ENCODE measurements around the gene NTNG1.

Gene NTNG1

GRCh38 chr1:107140703-107141490, at the start of gene NTNG1:
Gene NTNG1, plus strand, starts transcription at chr1:107141039.
- TF ChIP-seq GATA2 (IDR thresholded peaks at IDR 0.05; ENCODE audit: low read depth, low read length): no peak
- TF ChIP-seq GATA3 (IDR thresholded peaks at IDR 0.05; ENCODE audit: low read depth, low read length): no peak

DNA sequence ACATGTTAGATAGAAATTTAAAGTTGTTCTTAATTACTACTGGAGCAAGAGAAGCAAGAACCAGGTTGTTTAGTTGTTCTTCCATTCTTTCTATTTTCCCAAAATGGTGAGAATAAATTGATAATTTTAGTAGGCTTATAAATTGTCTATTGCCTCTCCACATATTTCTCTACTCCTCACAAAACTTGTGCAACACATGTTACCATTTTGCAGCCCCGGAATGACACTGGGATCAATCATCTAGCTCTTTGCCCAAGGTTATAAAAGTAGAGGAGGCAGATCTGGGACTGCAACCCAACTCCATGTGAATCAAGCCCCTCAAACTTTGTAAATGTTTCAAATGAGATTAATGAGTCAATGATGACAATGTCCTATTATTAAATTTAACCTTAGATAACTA, 49.4 kb upstream of the NTNG1 start:
- no peak for TF ChIP-seq GATA2 (IDR thresholded peaks at IDR 0.05; ENCODE audit: low read depth, low read length)
- no peak for TF ChIP-seq GATA3 (IDR thresholded peaks at IDR 0.05; ENCODE audit: low read depth, low read length)

- TF ChIP-seq GATA3 (IDR thresholded peaks at IDR 0.05; ENCODE audit: low read depth, low read length) (no peak), GATA2 (IDR thresholded peaks at IDR 0.05; ENCODE audit: low read depth, low read length) (no peak)
Observed at GRCh38 chr1:107095647-107096046, 45.2 kb upstream of the NTNG1 start.

GRCh38 chr1:107096690-107097089, 44.1 kb upstream of the NTNG1 start:
- TF ChIP-seq GATA3 (IDR thresholded peaks at IDR 0.05; ENCODE audit: low read depth, low read length) (no peak), GATA2 (IDR thresholded peaks at IDR 0.05; ENCODE audit: low read depth, low read length) (no peak)

- no peak for TF ChIP-seq GATA2 (IDR thresholded peaks at IDR 0.05; ENCODE audit: low read depth, low read length)
- TF ChIP-seq GATA3 (IDR thresholded peaks at IDR 0.05; ENCODE audit: low read depth, low read length): no peak
Observed at GRCh38 chr1:107098961-107099360, 41.9 kb upstream of the NTNG1 start.

- TF ChIP-seq GATA2 (IDR thresholded peaks at IDR 0.05; ENCODE audit: low read depth, low read length) (no peak), GATA3 (IDR thresholded peaks at IDR 0.05; ENCODE audit: low read depth, low read length) (no peak)
Observed at GRCh38 chr1:107100331-107100984, 40.4 kb upstream of the NTNG1 start.

DNA sequence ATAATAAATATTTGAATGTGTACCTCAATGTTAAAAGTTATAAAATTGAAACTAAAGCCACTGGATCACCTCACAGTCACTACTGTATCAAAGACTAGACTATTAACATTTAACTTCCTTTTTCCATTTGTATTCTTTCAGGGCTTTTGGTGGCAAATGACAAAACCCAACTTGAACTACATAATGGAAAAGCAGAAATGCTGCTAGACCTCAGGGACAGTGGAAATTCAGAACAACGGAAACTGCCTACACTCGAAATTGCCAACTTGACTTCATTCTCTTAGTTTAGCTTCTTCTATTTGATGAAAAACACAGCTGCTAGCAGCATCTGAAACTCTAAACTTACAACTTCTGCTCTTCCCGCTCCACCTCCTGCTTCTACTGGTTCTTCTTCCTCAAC, 34.9 kb upstream of the NTNG1 start:
- TF ChIP-seq GATA2 (IDR thresholded peaks at IDR 0.05; ENCODE audit: low read depth, low read length): no peak
- no peak for TF ChIP-seq GATA3 (IDR thresholded peaks at IDR 0.05; ENCODE audit: low read depth, low read length)

GRCh38 chr1:107110326-107110725, 30.5 kb upstream of the NTNG1 start:
- no peak for TF ChIP-seq GATA3 (IDR thresholded peaks at IDR 0.05; ENCODE audit: low read depth, low read length)
- TF ChIP-seq GATA2 (IDR thresholded peaks at IDR 0.05; ENCODE audit: low read depth, low read length): no peak

DNA sequence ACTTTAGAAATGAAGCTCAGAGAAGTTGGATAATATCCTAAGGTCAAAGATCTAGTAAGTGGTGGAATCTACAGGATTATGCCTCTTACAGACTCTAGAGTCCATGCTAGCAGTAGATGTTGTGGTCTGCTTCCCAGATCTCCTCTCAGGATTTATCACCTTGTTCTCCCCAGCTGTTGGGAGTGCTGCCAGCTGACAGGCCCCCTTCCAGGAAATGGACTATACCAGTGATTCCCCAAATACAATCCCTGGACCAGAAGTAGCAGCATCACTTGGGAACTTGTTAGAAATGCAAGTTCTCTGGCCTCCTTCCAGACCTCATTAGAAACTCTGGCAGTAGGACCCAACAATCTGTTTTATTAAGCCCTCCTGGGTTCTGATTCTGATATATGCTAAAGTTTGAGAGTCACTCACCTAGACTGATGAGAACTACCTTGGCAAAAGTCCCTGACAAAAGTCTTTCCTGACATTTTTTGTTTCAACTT, 24.5 kb upstream of the NTNG1 start:
- TF ChIP-seq GATA2 (IDR thresholded peaks at IDR 0.05; ENCODE audit: low read depth, low read length) (no peak), GATA3 (IDR thresholded peaks at IDR 0.05; ENCODE audit: low read depth, low read length) (no peak)

- no peak for TF ChIP-seq GATA3 (IDR thresholded peaks at IDR 0.05; ENCODE audit: low read depth, low read length)
- TF ChIP-seq GATA2 (IDR thresholded peaks at IDR 0.05; ENCODE audit: low read depth, low read length): no peak
Observed at GRCh38 chr1:107122225-107122624, 18.6 kb upstream of the NTNG1 start.

GRCh38 chr1:107123741-107124140, 17.1 kb upstream of the NTNG1 start:
- TF ChIP-seq GATA2 (IDR thresholded peaks at IDR 0.05; ENCODE audit: low read depth, low read length): no peak
- no peak for TF ChIP-seq GATA3 (IDR thresholded peaks at IDR 0.05; ENCODE audit: low read depth, low read length)

DNA sequence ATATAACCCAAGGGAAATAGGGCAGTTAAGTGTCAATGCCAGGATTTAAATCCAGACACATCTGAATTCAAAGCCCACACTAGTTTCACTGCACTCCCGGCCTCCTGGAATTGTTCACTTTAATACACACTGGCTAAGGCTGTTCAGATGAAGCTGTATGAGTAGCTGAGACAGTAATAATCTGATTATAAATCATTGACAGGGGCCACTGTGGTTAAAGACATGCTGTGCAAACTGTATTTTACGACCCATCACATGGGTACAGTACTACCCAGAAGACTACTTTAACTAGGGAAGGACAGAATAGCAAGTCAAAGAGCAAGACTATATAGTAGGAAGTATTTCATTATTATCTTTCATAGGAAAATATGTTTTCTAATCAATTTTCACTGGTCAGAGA, 16.1 kb upstream of the NTNG1 start:
- no peak for TF ChIP-seq GATA3 (IDR thresholded peaks at IDR 0.05; ENCODE audit: low read depth, low read length)
- no peak for TF ChIP-seq GATA2 (IDR thresholded peaks at IDR 0.05; ENCODE audit: low read depth, low read length)

GRCh38 chr1:107132195-107132594, 8.6 kb upstream of the NTNG1 start:
- TF ChIP-seq GATA2 (IDR thresholded peaks at IDR 0.05; ENCODE audit: low read depth, low read length) (no peak), GATA3 (IDR thresholded peaks at IDR 0.05; ENCODE audit: low read depth, low read length) (no peak)

- TF ChIP-seq GATA3 (IDR thresholded peaks at IDR 0.05; ENCODE audit: low read depth, low read length) (no peak), GATA2 (IDR thresholded peaks at IDR 0.05; ENCODE audit: low read depth, low read length) (no peak)
Observed at GRCh38 chr1:107132780-107133179, 8.1 kb upstream of the NTNG1 start.

- TF ChIP-seq GATA2 (IDR thresholded peaks at IDR 0.05; ENCODE audit: low read depth, low read length): no peak
- TF ChIP-seq GATA3 (IDR thresholded peaks at IDR 0.05; ENCODE audit: low read depth, low read length): no peak
Observed at GRCh38 chr1:107135463-107135862, 5.4 kb upstream of the NTNG1 start.

Data from SH-SY5Y (cell line).